Tibial nerve (tissue), 4 donors: ENCODE data around the gene EYA2. TPM values are rescaled to one million over a fixed set of nuclear protein-coding genes. Genes with fewer than 3 reads are reported as not detected.
A peak's percentile ranks its signal among the peaks of the same experiment; 100 is the strongest.

Experiments used
- DNase-seq, 2 donors: peaks; one replicate each; pipeline ENCODE4 v3.0.0-alpha.2; 2019; ENCODE audit warnings: low spot score in 2 of 2
- H3K27ac ChIP-seq, 4 donors: fragments of 200-600 bp; sonication (generic) in 3 of 4; one replicate each; pipeline ENCODE4 v1.5.1; 2017 to 2019; ENCODE audit warnings: mild to moderate bottlenecking in 1 of 4
- H3K27me3 ChIP-seq, 2 donors: fragments of 200-600 bp; sonication (generic) in 1 of 2; one replicate each; pipeline versions ENCODE4 v1.5.1 to v1.6.0; 2017 to 2019
- H3K36me3 ChIP-seq, 3 donors: fragments of 200-600 bp; sonication (generic); one replicate each; pipeline ENCODE4 v1.5.1; 2018 to 2019
- H3K4me1 ChIP-seq, 4 donors: fragments of 200-600 bp; sonication (generic) in 3 of 4; one replicate each; pipeline ENCODE4 v1.5.1; 2017 to 2019
- H3K4me3 ChIP-seq, 4 donors: fragments of 200-600 bp; sonication (generic) in 3 of 4; one replicate each; pipeline ENCODE4 v1.5.1; 2017 to 2019; ENCODE audit warnings: mild to moderate bottlenecking in 1 of 4, moderate library complexity in 1 of 4
- H3K9me3 ChIP-seq, 4 donors: fragments of 200-600 bp; sonication (generic) in 3 of 4; one replicate each; pipeline ENCODE4 v1.5.1; 2017 to 2019
- EP300 ChIP-seq, 2 donors: sonication (generic); formaldehyde crosslinking; IDR thresholded peaks; one replicate each; pipeline ENCODE4 v1.6.1; 2017; ENCODE audit warnings: antibody characterized with exemption in 2 of 2, mild to moderate bottlenecking in 1 of 2
- POLR2A ChIP-seq, 2 donors: fragments of 450-650 bp; IDR thresholded peaks; one replicate each; pipeline ENCODE4 v1.6.1; 2017; ENCODE audit warnings: antibody characterized with exemption in 2 of 2, mild to moderate bottlenecking in 2 of 2, moderate library complexity in 2 of 2
- WGBS, 2 donors: methylation state at CpG; one replicate each; pipeline ENCODE4 v1.1.5; 2018; 5-methylcytosine and 5-hydroxymethylcytosine counted together
- total RNA-seq, 4 donors: library from RNA; depleted of rRNA; stranded (reverse); fragments of >200 nt; gene quantifications; one replicate each; pipeline ENCODE4 v1.1.0, GENCODE V29; 2016
- TF ChIP-seq, protein P1 (sequence below), 5 experiments: fragments of 200-600 bp in 3 of 5; fragments of 450-650 bp in 2 of 5; sonication (generic) in 3 of 5; IDR thresholded peaks; one replicate each; pipeline ENCODE4 v1.5.1; 2016 to 2019; ENCODE audit warnings: antibody characterized with exemption in 5 of 5, mild to moderate bottlenecking in 3 of 5, moderate library complexity in 2 of 5

The EYA2 gene
- total RNA-seq, 4 donors from 2014 or later = 13.8 to 25.5 (median 20.2) TPM

DNA sequence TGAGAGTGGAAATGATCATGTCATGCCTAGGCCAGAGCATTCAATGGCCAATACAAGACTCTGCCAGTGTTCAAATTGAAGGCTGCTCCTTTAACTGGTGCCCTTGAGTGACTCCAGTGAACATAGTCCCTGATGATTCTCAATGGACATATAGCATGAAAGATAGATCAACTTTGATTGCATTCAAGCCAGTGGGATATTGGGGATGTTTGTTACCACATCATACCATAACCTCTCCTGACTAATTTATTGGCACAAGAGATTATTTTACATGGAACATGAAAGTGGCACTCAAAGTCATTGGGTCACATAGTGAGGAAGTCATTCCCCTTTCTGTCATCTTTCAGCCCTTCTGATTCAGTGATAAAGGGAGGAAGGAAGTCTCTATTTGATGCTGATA, 139.0 kb downstream of the EYA2 start:
- H3K4me1 ChIP-seq = peaks cover 0 to 21% (median 0%) of the 10 kb centered on the region in 4 donors
- no peak overlapping the region for H3K4me3 ChIP-seq
- peaks cover 0 to 15% (median 0%) of the 10 kb centered on the region in 3 donors for H3K36me3 ChIP-seq
- H3K9me3 ChIP-seq = peaks cover 0 to under 1% (median 0%) of the 10 kb centered on the region in 4 donors
- no peaks in the 10 kb centered on the region for H3K27me3 ChIP-seq
- no peak overlapping the region for H3K27ac ChIP-seq
- TF ChIP-seq, protein P1, sequence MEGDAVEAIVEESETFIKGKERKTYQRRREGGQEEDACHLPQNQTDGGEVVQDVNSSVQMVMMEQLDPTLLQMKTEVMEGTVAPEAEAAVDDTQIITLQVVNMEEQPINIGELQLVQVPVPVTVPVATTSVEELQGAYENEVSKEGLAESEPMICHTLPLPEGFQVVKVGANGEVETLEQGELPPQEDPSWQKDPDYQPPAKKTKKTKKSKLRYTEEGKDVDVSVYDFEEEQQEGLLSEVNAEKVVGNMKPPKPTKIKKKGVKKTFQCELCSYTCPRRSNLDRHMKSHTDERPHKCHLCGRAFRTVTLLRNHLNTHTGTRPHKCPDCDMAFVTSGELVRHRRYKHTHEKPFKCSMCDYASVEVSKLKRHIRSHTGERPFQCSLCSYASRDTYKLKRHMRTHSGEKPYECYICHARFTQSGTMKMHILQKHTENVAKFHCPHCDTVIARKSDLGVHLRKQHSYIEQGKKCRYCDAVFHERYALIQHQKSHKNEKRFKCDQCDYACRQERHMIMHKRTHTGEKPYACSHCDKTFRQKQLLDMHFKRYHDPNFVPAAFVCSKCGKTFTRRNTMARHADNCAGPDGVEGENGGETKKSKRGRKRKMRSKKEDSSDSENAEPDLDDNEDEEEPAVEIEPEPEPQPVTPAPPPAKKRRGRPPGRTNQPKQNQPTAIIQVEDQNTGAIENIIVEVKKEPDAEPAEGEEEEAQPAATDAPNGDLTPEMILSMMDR (IDR thresholded peaks at IDR 0.05) = no peak
- TF ChIP-seq EP300 (IDR thresholded peaks at IDR 0.05) (no peak), POLR2A (IDR thresholded peaks at IDR 0.05) (no peak)
- no peak for DNase-seq

DNA sequence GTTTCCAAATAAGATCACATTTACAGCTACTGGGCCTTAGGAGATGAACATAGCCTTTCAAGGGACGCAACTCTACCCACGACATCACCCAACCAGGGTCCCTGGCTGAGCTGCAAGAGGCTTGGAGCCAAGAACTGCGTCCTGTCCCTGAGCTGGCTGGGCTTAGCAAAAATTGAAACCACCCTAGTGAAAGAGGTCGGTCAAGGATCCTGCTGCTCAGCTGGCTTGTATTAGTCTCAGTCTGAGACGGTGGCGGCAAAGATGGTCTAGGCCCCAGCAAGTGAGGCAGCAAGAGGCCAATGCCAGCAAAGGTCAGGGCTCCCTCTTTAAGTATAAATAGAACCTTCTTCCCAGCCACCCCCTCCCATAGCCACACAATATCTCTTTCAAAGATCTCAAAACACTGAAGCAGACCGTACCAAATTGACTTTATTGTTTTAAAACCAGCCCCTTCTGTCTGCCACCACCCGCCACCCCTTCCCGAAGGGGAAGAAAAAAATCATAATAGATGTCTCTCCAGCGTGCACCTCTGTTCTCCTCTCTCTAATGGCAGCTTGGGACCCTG, 140.5 kb downstream of the EYA2 start:
- WGBS, 2 donors = 33 to 44% methylated on average over 10 of the region's 10 CpGs
- Histone ChIP-seq H3K27me3 (no peaks in the 10 kb centered on the region), H3K36me3 (peaks cover 0 to 8% (median 0%) of the 10 kb centered on the region in 3 donors), H3K4me1 (peaks cover 0 to 21% (median 0%) of the 10 kb centered on the region in 4 donors), H3K27ac (peak overlapping the region in 2 of 4 donors; percentile 10 to 34), H3K9me3 (no peaks in the 10 kb centered on the region), H3K4me3 (no peak overlapping the region)
- no peak for DNase-seq
- TF ChIP-seq, protein P1 (IDR thresholded peaks at IDR 0.05) = no peak
- no peak for TF ChIP-seq POLR2A (IDR thresholded peaks at IDR 0.05)
- TF ChIP-seq EP300 (IDR thresholded peaks at IDR 0.05) = no peak

DNA sequence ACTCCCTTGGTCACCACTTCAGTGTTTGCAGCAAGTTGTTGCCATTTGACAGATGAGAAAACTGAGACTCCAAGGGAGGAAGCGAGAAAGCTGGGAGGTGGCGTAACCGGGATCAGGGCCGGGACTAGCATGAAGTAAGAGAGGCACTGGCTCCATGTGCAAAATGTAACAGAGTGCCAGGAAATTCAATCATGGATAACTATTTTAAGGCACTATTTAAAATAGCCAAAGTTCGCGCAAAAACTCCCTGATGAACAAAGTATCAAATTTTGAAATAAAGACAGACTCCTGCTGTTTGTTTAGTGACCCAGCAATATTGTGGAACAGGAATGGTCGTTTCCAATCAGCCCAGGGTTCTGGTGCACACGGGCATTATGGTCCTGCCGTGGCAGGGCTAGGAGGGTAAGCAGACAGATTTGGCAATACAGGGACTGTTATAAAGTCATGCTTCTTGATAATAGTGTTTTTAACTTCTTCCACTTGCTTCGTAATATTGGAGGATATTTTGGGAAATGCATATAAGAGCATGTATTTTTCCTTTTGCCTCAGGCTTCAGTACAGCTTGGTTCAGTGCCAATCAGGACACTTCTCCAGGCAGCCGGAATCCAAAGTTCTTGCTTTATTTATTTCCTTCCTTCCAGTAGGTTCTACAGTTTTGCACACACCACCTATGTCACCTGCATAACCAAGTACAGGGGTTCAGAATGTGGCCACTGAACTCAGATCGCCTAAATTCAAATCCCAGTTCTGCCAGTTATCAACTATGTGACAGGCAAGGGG, 141.6 kb downstream of the EYA2 start:
- Histone ChIP-seq H3K4me3 (no peak overlapping the region), H3K27me3 (no peaks in the 10 kb centered on the region), H3K4me1 (peaks cover 0 to 16% (median 0%) of the 10 kb centered on the region in 4 donors), H3K36me3 (peaks cover 0 to 8% (median 0%) of the 10 kb centered on the region in 3 donors), H3K9me3 (no peaks in the 10 kb centered on the region), H3K27ac (no peak overlapping the region)
- WGBS, 2 donors = 80% methylated on average over 12 of the region's 12 CpGs
- no peak for DNase-seq
- TF ChIP-seq POLR2A (IDR thresholded peaks at IDR 0.05) (no peak), EP300 (IDR thresholded peaks at IDR 0.05) (peak in 1 of 2 donors; percentile 18)

DNA sequence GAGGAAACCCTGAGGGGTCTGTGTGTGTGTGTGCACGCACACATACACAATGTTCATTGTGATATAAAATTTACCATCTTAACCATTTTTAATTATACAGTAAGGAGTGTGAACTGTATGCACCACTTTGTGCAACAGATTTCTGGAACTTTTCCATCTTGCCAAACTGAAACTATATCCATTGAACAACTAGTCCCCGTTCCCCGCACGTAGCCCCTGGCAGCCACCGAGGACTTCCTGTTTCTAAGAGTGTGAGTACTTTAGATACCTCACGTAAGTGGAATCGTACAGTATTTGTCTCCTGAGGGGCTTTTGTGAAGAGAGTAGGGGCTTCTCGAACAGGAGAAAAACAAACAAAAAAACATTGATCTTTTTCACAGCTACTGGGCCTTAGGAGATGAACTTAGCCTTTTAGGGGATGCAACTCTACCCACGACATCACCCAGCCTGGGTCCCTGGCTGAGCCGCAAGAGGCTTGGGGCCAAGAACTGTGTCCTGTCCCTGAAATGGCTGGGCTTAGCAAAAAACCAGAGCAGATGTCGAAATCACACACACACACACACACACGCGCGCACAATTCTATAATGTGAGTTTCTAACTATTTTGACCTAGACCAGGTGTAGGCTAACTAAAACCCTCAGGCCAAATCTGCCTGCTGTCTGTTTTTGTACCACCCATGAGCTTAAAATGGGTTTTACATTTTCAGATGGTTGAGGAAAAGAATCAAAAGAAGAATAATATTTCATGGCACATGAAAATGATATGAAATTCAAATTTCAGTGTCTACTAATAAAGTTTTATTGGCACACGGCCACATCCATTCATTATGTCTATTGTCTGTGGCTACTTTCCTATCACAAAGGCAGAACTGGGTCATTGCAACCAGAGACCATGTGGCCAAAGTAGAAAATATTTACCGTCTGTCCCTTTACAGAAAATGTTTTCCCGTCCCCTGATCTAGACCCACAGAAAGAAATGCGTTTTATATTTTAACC, 144.2 kb downstream of the EYA2 start:
- TF ChIP-seq EP300 (IDR thresholded peaks at IDR 0.05) (no peak), POLR2A (IDR thresholded peaks at IDR 0.05) (no peak)
- TF ChIP-seq, protein P1 (IDR thresholded peaks at IDR 0.05) = no peak
- H3K36me3 ChIP-seq = peaks cover 0 to 8% (median 0%) of the 10 kb centered on the region in 3 donors
- H3K9me3 ChIP-seq = no peaks in the 10 kb centered on the region
- 64 to 68% methylated on average over 18 of the region's 18 CpGs for WGBS, 2 donors
- H3K27me3 ChIP-seq = no peaks in the 10 kb centered on the region
- peaks cover 0 to 9% (median 0%) of the 10 kb centered on the region in 4 donors for H3K4me1 ChIP-seq
- H3K27ac ChIP-seq = peak overlapping the region in 1 of 4 donors; percentile 33
- no peak overlapping the region for H3K4me3 ChIP-seq
- peak in 1 of 2 donors; percentile 22 for DNase-seq

DNA sequence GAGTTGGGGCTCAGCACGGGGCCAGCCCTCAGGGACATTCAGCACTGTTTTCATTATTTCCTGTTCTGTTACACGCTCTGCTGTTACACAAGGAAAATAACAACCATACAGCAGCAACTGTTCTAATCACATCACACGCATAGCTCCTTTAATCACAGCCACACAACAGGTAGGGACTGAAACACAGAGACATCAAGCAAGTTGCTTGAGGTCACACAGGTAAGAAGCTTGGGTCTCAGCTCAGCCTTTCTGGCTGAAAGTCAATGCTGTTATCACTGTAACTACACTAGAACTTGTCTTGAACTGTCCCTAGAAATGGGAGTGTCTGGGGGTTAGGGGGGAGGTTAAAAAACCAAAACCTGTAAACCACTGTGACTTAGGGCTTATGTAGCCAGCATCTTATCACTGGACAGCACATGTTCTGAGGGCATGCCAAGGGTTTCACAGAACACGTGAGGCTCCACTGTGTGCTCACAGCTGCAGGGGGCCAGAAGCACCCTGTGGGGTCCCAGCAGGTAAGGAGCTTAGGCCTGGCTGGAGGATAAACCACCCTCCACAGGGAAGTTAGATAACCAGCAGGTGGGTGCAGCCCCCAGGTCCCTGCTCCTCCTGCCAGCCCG, 146.0 kb downstream of the EYA2 start:
- Histone ChIP-seq H3K36me3 (peaks cover 0 to 18% (median 0%) of the 10 kb centered on the region in 3 donors), H3K9me3 (peaks cover 0 to 3% (median 0%) of the 10 kb centered on the region in 4 donors), H3K4me1 (peaks cover 0 to 2% (median 0%) of the 10 kb centered on the region in 4 donors), H3K4me3 (no peak overlapping the region), H3K27ac (no peak overlapping the region), H3K27me3 (no peaks in the 10 kb centered on the region)
- DNase-seq = no peak
- 66 to 69% methylated on average over 5 of the region's 5 CpGs for WGBS, 2 donors
- TF ChIP-seq POLR2A (IDR thresholded peaks at IDR 0.05) = no peak
- TF ChIP-seq, protein P1 (IDR thresholded peaks at IDR 0.05) = no peak
- no peak for TF ChIP-seq EP300 (IDR thresholded peaks at IDR 0.05)
